HG02623 (cell line): Measurements from ENCODE around the gene TMEM45A.
"Not testable (repeated sequence)": the region's sequence is repeated elsewhere in the genome, so short reads cannot be mapped to it uniquely, and the experiment has no call there.

ENCODE experiments used
- ATAC-seq: cut with Tn5 transposase; IDR thresholded peaks from one replicate; pipeline ENCODE4 v1.9.1; 2021; ENCODE audit warnings: moderate library complexity; ENCODE audit not compliant: unreplicated experiment

Gene TMEM45A

DNA sequence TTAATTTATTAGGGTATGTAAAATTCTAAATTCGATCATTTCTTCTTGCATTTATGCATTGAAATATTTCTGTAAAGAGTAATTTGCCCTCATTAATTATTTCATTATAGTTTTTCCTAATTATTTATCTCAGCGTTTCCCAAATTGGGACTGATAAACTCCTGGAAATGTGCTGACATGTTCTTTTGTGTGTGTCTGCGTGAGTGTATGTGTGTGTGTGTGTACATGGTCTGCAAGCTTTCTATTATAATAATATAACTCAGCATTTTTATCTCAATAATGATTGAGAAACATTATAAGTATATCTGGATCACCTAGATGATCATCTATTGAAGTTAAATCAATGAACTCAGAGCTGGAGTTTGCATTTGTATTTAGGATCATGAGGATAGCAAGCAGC lies 38.7 kb downstream of the TMEM45A start:
- ATAC-seq, result no peak

DNA sequence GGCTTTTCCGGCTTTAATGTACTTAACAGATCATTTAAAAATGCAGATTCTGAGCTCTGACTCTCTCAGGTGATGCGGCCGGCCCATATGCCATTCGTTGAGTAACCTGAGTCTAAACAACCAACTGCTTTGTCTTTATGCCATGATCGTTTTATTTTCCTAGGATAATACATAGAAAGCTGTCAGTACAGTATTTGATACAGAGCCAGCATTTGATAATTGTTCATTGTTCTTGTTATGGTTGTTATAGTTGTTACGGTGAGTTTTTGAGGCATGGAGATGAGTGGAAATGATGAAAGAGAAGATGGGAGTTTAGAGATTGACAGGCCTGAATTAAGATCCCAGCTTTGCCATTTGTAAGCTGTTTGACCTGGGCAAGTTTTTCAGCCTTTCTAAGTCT lies 40.0 kb downstream of the TMEM45A start:
- no peak for ATAC-seq

DNA sequence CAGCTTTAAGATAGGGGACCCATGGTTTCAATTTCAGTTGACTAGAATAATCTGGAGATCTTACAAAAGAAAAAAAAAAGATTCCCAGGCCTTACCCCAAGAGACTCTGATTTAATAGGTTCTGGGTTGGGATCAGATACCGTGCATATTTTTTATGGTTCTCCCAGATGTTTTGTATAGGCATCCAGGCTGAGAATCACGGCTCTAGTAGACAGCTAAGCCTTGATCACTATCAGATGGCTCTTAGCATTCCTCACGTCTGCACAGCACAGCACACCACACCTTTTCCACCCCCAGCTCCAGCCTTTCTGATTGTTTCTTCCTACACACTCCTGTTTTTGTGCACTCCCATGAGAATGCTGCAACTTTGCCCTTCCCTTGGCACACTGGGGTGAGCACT lies 40.8 kb downstream of the TMEM45A start:
- no peak for ATAC-seq

DNA sequence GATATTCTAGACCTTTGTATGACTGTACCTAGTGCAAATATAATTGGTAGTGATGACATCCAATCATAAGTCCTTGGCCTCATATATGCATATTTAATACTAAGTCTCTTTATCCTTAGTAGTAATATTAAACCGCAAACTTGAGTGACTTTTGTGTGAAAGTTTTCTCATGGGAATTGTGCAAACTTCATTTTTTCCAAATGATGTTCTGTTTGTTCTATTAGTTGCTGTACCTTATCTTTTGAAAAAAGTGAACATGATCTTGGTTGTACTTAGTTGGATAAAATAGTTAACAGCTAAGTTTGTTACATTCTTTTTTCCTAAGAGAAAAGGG lies 43.2 kb downstream of the TMEM45A start:
- no peak for ATAC-seq

DNA sequence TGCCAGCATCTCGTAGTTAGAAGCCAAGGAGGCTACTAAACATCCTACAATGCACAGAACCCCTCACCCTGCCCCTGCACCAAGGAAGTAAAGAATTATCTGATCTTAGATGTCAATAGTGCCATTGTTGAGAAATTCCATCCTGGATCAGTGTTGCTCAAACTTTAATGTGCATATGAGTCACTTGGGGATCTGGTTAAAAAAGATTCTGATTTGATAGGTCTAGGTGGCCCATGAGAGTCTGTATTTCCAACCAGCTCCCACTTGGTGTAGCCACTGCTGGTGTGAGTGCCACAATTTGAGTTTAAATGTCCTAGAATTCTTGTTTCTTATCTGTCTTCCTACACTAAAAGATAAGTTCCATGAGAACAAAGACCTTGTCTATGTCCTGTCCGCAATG lies 43.7 kb downstream of the TMEM45A start:
- ATAC-seq, result no peak

DNA sequence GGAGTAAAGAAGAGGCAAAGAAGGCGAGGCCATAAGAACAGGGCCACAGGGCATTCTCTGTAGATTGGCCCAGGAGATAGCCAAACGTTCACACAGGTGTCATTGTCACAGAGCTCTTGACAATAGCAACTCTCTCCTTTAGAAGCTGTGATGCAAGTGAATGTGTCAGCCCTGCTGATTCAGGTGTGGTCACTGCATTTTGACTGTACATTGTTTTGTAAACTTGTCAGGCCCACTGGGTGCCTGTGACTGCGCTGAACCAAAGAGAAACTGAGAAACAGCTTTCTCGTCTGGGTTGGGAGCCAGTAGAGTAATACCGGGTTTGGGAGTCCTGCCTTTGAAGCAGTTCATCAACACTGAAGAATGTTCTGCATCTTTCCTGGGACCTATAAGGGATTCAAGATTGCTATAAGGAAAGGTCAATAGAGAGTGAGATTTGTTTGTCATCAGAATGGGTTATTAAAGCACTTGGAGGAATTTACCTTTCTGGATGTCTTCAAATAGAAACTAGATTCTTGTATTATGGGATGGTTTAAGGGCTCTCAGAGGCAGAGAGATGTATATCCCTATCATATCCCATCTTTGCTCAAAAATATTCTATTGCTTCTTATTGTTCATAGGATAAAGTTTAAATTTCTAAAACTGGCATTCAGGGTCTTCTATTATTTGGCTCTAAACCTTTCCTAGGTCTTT lies 45.4 kb downstream of the TMEM45A start:
- no peak for ATAC-seq

DNA sequence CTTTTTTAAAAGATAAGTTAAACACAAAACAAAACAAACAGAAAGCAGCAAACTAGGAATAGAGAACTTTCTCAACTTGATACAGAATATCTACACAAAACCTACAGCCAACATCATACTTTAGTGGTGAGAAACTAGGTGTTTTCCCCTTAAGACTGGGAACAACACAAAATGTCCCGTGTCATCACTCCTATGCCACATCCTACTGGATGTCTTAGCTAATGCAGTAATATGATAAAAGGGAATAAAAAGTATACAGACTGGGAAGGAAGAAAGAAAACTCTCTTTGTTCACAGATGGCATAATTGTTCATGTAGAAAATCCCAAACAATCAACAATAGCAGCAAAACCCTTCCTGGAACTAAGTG lies 45.9 kb downstream of the TMEM45A start:
- no peak for ATAC-seq

DNA sequence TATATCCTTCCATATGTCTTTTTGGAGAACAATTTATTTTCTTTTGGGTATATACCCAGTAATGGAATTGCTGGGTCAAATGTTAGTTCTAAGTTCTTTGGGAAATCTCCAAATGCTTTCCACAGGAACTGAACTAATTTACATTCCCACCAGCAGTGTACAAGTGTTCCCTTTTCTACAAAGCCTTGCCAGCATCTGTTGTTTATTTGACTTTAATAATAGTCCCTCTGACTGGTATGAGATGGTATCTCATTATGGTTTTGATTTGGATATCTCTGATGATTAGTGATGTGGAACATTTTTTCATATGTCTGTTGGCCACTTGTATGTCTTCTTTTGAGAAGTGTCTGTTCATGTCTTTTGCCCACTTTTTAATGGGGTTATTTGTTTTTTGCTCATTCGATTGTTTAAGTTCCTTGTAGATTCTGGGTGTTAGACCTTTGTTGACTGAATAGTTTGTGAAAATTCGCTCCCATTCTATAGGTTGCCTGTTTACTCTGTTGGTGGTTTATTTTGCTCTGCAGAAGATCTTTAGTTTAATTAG lies 48.4 kb downstream of the TMEM45A start:
- no peak for ATAC-seq

DNA sequence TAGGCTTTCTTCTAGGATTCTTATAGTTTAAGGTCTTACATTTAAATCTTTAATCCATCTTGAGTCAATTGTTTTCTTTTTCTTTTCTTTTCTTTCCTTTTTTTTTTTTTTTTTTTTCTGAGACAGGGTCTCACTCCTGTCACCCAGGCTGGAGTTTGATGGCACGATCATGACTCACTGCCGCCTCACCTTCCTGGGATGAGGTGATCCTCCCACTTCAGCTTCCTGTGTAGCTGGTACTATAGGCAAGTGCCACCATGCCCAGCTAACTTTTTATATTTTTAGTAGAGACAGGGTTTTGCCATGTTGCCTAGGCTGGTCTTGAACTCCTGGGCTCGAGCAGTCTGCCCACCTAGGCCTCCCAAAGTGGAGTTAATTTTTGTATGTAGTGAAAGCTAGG lies 49.0 kb downstream of the TMEM45A start:
- not testable (repeated sequence) for ATAC-seq

DNA sequence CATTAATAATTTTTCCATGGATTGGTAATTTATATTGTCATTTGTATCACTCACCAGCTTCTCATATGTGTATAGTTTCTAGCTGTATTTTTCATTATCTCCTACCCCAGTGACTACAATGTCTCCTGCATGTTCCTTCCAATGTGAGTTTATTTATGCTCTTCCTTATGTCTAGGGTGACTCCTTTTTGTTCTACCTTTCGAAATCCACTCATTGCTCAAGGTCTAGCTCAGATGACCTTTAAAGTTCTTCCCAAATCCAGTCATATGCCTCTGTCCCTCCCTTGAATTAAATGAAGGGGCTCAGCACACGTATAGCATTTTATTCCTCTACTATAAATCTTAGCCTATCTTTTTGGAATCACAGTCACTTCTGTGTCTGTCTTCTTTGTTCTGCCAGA lies 53.0 kb downstream of the TMEM45A start:
- ATAC-seq, result no peak

DNA sequence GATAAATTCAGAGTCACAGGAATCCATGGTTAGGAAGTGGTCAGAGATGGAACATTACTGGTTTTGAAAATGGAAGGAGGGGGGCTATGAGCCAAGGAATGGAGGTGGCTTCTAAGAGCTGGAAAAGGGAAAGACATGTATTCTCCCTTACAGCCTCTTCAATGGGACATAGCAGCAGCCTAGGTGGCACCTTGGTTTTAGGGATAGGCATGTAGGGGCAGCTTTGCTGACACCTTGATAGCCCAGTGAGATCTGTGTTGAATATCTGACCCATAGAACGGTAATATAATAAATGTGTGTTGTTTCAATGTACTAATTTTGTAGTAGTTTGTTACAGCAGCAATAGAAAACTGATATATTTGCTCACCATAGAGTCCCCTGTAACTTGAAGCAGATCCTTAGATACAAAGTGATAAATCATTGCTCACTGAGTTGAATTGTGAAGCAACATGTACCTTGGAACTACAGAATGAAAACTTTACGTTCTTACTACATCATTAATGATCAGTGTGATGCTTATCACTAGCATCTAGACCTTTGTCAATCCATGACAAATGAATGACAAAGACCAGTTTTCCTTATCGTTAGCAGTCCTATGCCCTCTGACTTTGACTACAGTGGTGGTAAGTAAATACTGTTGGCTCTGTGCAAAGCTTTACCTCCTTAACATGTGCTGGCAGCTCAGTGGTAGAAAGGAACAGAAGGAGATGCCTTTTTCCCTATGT lies 53.8 kb downstream of the TMEM45A start:
- ATAC-seq, result no peak

DNA sequence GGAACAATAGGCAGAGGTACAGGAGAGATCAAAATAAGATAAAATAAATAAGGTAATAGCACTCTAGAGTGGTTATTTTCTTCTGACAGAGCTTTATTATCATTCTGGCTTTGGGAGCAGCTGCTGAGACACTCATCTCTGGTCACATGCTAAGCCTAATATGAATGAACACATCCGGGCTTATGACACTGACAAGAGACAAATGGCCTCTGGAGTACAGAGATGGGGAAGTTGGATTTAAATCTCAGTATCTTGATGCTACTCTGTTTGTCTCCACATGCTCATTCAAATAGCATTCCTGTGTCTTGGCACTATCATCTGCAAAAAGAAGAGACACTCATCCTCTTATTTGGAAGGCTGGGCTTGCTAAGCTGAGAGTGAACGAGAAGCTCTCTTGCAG lies 55.6 kb downstream of the TMEM45A start:
- no peak for ATAC-seq

DNA sequence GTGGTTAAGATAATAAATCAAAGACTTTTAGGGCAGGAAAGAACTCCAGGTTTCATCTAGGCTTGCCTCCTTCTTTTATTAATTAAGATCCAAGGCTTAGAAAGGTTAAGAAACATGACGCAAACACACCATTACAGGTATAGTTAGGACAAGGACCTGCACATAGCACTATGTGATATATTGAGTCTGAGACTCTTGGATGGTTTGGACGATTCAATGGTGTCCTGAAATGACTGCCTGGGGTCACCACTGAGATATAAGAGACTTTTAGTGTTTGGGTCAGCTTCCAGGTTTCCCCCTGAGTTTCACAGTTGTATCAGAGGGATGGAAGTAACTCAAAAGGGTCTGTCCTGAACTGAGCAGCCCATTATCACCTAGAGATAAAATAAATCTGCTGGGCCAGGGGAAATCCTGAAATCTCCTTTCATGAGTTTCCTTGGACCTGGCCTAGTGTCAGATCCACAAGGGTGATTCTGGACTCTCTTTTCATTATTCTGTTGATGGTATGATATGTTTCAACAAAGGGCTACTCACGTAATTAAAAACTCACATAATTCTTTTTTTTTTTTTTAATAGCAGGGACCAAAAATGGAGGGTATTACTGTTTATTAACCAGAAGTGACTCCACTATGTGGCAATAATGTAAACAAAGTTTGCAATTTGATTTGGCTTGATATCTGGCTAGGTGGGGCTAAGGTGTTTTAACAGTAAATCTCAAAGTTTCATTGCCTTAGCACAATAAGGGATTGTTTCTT lies 61.4 kb downstream of the TMEM45A start:
- ATAC-seq, result no peak

DNA sequence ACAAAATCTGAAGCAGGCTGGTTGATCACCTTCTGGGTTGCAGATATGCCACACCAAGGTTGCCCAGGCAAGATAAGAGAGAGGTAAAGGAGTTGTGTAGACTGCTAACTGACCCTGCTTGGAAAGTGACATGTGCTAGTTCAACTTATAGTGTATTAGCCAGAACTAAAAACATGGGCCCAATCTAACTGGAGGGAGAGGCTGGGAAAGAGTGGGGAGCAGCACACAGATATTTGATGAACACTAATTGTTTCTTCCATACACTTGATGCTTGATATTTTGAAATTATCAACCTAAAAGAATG lies 61.9 kb downstream of the TMEM45A start:
- ATAC-seq, result no peak

DNA sequence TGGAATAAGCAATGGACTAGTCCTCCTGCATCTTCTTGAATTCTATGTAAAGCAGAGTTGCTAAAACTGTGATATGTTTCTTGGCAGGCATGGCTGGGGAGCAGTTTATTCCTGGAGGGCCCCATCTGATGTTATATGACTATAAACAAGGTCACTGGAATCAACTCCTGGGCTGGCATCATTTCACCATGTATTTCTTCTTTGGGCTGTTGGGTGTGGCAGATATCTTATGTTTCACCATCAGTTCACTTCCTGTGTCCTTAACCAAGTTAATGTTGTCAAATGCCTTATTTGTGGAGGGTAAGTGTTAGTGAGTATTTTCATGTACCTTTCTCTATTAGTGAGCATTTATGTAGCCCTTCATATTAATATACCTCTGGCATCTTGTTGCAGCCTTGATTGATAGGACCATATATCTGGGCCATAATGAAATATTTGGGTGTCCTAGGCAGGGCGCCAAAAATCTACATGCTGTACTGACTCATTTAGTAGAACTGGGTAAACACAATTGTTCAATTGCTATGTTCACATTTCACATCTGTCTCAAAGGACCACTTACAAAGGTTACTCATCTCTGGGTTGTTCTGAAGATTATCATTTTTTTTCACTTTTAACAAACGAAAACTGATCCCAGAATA lies 64.4 kb downstream of the TMEM45A start:
- ATAC-seq, result no peak

DNA sequence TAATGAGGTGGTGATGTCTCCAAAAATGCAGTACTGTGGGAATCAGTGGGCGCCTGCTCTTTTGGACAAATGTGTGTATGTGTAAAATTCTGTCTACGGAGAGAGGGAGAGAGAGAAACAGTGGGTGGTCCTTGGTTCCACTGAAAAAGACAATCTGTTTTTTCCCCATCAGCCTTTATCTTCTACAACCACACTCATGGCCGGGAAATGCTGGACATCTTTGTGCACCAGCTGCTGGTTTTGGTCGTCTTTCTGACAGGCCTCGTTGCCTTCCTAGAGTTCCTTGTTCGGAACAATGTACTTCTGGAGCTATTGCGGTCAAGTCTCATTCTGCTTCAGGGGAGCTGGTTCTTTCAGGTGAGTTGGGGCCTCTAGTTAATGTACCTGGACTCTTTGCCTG lies 65.8 kb downstream of the TMEM45A start:
- no peak for ATAC-seq

DNA sequence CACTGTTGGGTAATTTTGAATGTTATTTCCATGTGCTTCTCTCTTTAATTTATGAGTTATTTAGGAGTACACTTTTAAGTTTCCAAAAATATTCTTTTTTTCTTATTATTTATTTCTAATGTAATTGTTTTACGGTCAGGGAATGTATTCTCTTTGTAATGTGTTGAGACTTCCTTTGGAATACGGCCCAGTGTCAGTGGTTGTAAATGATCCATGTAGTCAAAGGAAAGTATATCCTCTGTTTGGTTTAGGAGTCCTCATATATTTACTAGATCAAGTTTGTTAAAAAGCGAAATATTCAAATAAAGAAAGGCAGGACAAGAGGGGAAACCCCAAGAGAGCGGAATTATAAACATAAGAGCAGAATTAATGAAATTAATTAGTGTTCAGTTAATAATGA lies 68.0 kb downstream of the TMEM45A start:
- no peak for ATAC-seq

DNA sequence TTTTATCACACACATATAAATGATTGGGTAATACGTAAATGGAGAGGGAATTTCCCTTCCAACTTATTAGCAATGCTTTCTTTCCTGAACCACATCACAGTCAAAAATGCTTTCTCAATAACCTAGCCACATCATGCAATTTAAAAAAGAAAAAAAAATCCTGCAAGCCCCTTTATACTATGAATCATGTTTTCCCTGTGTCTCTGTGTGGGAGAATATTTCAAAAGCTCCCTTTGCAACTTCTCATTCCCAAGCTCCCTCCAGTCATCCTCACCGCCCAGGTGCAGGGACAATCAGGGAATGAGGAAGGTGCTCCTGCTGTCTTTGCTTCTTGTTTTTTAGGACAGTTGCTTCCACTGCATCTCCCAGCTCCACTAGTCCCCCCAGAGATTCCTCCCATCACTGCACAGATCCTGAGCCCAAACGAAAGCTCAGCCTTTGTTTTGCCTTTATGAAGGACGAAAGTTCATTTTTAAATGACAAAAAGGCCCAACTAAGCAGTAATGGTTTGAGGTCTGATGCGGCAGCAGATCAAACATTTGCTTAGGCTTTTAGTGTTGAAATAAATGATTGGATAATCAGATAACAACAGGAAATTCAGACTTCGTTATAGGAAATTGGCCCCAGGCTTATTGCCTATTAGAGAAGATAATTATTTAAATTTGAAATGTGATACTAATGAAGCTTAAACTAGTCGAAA lies 69.2 kb downstream of the TMEM45A start:
- no peak for ATAC-seq

DNA sequence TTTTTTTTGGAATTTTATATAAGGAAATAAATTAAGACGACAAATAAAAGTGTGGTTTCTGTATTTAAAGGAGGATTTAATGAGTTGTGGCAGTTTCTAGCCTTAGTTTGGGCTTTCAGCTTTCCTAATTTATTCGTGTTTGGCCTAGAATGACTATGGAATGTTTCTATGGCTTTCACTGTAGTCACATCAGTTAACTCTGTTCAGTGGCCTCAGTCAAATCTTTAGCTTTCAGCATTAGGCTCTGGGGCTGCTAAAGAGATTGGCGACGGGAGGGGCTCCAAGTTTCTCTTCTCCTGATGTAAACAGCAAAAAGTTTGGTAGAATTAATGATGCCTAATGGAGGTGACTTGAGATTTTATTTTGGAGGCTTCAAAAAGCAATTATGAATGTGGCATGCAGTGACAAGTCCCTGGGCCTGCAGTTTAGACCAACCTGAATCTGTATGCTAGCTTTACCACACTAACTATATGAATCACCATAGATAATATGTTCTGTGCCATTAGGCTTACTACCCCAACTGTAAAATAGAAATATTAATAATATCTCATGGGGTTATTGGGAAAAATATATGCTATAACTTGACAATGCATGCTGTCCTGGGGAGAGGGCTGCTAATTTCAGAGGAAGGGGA lies 69.9 kb downstream of the TMEM45A start:
- ATAC-seq, result no peak

DNA sequence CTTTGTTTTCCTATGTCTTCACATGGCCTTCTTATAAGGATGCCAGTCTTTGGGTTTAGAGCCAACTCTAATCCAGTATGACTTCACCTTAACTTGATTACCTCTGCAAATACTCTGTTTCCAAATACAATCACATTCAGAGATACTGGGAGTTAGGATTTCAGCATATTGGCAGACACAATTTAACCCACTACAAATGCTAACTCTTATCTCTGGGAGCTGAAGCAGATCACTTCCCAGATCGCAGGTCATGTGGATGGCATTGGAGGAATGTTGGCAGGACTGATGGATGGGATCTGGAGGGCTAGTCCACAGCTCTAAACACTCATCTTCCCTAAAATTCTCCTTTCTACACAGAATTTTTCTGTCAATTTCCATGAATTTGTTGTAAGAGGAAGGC lies 70.8 kb downstream of the TMEM45A start:
- ATAC-seq, result no peak
